Measurements from ENCODE around the gene SERPINA3. TPM values are rescaled to one million over a fixed set of nuclear protein-coding genes. Genes with fewer than 3 reads are reported as not detected.

SERPINA3 gene
- total RNA-seq, 1 donor from 2014 or later = 36.4 TPM

DNA sequence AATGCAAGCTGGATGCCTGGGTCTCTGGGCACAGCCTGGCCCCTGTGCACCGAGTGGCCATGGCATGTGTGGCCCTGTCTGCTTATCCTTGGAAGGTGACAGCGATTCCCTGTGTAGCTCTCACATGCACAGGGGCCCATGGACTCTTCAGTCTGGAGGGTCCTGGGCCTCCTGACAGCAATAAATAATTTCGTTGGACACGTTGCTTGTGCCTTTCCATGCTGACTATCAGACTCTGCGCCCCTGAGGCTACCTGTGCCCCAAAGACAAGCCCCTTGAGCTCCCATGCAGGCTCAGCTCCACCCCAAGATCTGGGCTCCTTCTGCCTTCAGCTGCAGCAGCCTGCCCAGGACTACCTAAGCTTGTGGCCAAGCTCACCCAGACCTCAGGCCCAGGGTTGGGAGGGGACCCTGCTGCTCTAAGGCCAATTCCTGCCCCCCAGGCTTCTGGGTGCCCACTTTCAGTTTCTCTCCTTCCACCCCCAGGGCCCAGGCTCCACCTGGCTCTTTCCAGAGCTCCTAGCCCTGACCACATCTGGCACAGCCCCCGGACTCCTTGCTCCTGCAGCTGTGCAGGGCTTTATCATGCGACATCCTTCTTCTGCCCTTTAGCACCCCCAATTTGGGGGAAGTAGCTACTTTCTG is 11.8 kb downstream of the SERPINA3 start:
- TF ChIP-seq, protein P1, sequence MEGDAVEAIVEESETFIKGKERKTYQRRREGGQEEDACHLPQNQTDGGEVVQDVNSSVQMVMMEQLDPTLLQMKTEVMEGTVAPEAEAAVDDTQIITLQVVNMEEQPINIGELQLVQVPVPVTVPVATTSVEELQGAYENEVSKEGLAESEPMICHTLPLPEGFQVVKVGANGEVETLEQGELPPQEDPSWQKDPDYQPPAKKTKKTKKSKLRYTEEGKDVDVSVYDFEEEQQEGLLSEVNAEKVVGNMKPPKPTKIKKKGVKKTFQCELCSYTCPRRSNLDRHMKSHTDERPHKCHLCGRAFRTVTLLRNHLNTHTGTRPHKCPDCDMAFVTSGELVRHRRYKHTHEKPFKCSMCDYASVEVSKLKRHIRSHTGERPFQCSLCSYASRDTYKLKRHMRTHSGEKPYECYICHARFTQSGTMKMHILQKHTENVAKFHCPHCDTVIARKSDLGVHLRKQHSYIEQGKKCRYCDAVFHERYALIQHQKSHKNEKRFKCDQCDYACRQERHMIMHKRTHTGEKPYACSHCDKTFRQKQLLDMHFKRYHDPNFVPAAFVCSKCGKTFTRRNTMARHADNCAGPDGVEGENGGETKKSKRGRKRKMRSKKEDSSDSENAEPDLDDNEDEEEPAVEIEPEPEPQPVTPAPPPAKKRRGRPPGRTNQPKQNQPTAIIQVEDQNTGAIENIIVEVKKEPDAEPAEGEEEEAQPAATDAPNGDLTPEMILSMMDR (IDR thresholded peaks at IDR 0.05) = no peak
- Histone ChIP-seq H3K4me3 (no peak overlapping the region), H3K27ac (no peak overlapping the region), H3K36me3 (no peaks in the 10 kb centered on the region), H3K4me1 (no peaks in the 10 kb centered on the region), H3K9me3 (peaks cover 3% of the 10 kb centered on the region), H3K27me3 (no peaks in the 10 kb centered on the region)
- ATAC-seq (no peak), DNase-seq (no peak)
- intact Hi-C loops (cut with DNase I) = no loop called here

DNA sequence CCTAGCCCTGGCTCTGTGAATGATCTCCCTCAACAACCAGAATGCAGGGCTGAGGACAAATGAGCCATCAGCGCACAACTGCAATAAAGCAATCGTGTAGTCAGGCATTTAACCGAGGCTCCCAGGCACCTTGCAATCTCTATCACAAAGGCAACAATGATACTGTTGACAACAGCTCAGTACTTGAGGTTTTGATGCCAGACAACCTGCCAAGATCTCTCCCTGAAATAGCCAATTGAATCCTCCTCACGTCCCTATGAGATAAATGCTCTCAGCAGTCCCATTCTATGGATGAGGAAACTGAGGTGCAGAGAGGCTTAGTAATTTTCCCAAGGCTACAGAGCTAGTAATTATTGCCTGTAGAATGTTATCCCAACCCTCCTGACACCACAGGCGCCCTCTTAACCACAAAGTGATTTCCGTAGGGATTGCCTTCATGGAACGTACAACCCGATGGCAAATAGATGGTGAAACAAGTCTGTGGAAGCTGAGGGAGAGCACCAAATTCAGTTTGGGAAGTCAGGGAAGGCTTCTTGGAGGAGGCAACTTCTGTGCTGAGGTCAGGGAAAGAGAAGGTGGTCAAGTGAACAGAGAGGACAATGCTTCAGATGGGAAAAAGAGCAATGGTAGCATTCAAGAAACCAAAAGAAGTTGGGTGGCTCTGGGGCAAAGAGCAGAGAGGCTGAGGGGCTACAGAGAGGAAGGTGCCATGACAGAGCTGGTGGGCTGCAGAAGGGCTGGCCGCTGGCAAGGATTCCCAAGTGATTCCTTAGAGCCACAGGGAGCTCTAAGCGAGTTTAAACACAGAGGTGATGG is 12.6 kb downstream of the SERPINA3 start:
- Histone ChIP-seq H3K4me3 (no peak overlapping the region), H3K27me3 (no peaks in the 10 kb centered on the region), H3K9me3 (no peaks in the 10 kb centered on the region), H3K27ac (no peak overlapping the region), H3K36me3 (no peaks in the 10 kb centered on the region), H3K4me1 (no peaks in the 10 kb centered on the region)
- intact Hi-C loops (cut with DNase I) = no loop called here
- DNase-seq (no peak), ATAC-seq (no peak)
- TF ChIP-seq, protein P1 (IDR thresholded peaks at IDR 0.05) = no peak

DNA sequence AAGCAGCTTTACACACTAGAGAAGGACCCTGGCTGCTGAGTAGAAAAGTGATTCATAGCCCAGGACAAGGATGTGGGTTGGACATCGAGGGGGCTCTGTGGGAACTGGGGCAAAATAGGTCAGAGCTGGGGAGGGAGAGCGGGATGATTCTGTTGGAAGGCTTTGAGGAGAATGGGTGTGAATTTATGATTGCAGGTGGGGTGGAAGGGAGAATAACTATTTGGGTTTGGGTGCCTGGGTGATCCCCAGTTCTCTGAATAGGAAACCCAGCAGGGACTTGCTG is 13.1 kb downstream of the SERPINA3 start:
- intact Hi-C loops (cut with DNase I) = no loop called here
- no peak for ATAC-seq
- Histone ChIP-seq H3K27ac (no peak overlapping the region), H3K36me3 (no peaks in the 10 kb centered on the region), H3K4me1 (no peaks in the 10 kb centered on the region), H3K27me3 (no peaks in the 10 kb centered on the region), H3K9me3 (no peaks in the 10 kb centered on the region), H3K4me3 (no peak overlapping the region)
- DNase-seq = no peak
- TF ChIP-seq, protein P1 (IDR thresholded peaks at IDR 0.05) = no peak

DNA sequence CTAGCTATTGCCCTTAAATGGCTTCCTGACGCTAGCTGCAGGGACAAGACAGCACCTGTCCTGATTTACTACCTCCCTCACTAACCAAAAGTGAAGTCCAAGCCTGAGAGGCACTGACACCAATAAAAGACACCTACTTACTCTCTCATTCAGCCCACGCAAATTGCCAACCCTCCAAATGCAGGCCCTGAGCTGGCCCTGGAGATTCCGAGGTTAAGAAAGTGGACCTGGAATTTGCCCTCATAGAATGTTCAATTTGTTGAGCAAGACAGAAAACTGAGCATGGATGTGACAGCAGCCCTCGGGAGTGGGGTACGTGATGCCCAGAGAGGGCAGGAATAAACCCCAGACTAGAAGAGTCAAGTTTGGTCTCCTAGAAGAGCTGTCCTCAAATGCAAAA is 16.4 kb downstream of the SERPINA3 start:
- intact Hi-C loops (cut with DNase I) = no loop called here
- H3K36me3 ChIP-seq = no peaks in the 10 kb centered on the region
- H3K4me3 ChIP-seq = no peak overlapping the region
- H3K27ac ChIP-seq = no peak overlapping the region
- no peaks in the 10 kb centered on the region for H3K4me1 ChIP-seq
- no peak for DNase-seq
- TF ChIP-seq, protein P1 (IDR thresholded peaks at IDR 0.05) = no peak
- ATAC-seq = no peak
- no peaks in the 10 kb centered on the region for H3K9me3 ChIP-seq
- H3K27me3 ChIP-seq = no peaks in the 10 kb centered on the region

DNA sequence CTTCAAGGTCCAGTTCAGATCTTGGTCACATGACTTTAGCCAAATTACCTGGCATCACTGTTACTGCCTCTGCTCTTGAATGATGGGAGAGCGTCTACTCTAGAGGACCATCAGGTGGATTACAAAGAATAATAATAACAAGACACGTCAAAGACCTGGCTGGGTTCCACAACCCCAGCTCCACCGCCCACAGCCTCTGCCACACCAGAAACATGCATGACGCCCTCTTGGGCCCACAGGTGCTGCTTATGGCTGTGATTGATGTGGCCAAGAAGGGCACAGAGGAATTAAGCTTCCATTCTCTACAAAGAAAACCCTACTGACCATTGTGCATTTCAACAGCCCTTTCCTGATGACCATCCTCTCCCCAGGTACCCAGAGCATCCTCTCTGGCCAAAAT is 18.2 kb downstream of the SERPINA3 start:
- Histone ChIP-seq H3K4me3 (no peak overlapping the region), H3K27ac (no peak overlapping the region), H3K4me1 (no peaks in the 10 kb centered on the region), H3K9me3 (no peaks in the 10 kb centered on the region), H3K27me3 (no peaks in the 10 kb centered on the region), H3K36me3 (no peaks in the 10 kb centered on the region)
- DNase-seq = no peak
- ATAC-seq = no peak
- intact Hi-C loops (cut with DNase I) = no loop called here
- TF ChIP-seq, protein P1 (IDR thresholded peaks at IDR 0.05) = no peak
